ENCODE measurements around the gene COL23A1. TPM values are rescaled to one million over a fixed set of nuclear protein-coding genes. Genes with fewer than 3 reads are reported as not detected.

Gene COL23A1
- total and polyA plus RNA-seq, 2 of the 8 experiments (the other 6 are each of a cell fraction or from before 2014, with no cell fraction given): 3.1 to 4.7 TPM

GRCh38 chr5:178487911-178488600, 102.1 kb downstream of the COL23A1 start:
- Histone ChIP-seq H4K8ac (ENCODE audit: extremely low read depth, insufficient read depth, low read length) (no peak overlapping the region), H3K4me3 (ENCODE audit: extremely low read depth in 1 of 4, insufficient read depth in 2 of 4, low read depth in 3 of 4, low read length in 4 of 4) (no peak overlapping the region), H2BK12ac (ENCODE audit: low read depth, low read length) (no peak overlapping the region), H3K14ac (ENCODE audit: insufficient read length) (no peak overlapping the region), H2AK5ac (ENCODE audit: low read depth, low read length) (no peak overlapping the region), H3K36me3 (ENCODE audit: control insufficient read depth in 2 of 4, insufficient read depth in 4 of 4, low read length in 3 of 4) (no peaks in the 10 kb centered on the region), H3K9me3 (ENCODE audit: insufficient read depth in 2 of 2, low read depth in 1 of 2, low read length in 1 of 2) (peaks cover 0 to 3% of the 10 kb centered on the region in 2 experiments; a peak in 1 of 4 replicates), H3K23ac (ENCODE audit: insufficient read length) (no peak overlapping the region), H3K9ac (replicated peaks in 1 of 4; ENCODE audit: extremely low read depth in 1 of 4, low read depth in 3 of 4, low read length in 3 of 4) (no peak overlapping the region), H3K23me2 (ENCODE audit: low read depth, low read length) (no peaks in the 10 kb centered on the region), H2BK15ac (ENCODE audit: low read length) (no peak overlapping the region), H4K91ac (replicated peaks; ENCODE audit: insufficient read length, low read length) (no peak overlapping the region), H3K79me2 (ENCODE audit: control insufficient read depth in 1 of 2, insufficient read depth in 2 of 2, low read length in 2 of 2) (no peaks in the 10 kb centered on the region), H3K4me2 (ENCODE audit: insufficient read depth in 1 of 2, low read depth in 2 of 2, low read length in 2 of 2) (peak overlapping the region in 1 of 2 experiments; percentile 49; a peak in 1 of 4 replicates), H2AFZ (ENCODE audit: low read length) (no peak overlapping the region), H3K27me3 (replicated peaks in 1 of 4; ENCODE audit: control insufficient read depth in 3 of 4, extremely low read depth in 1 of 4, insufficient read depth in 3 of 4, low read length in 3 of 4) (no peaks in the 10 kb centered on the region; a peak in 1 of 7 replicates), H2BK120ac (replicated peaks; ENCODE audit: low read depth, low read length) (no peak overlapping the region), H3K56ac (replicated peaks; ENCODE audit: insufficient read length, low read depth, low read length) (no peak overlapping the region), H2BK5ac (ENCODE audit: low read depth, low read length) (no peak overlapping the region), H2BK20ac (ENCODE audit: low read length) (no peak overlapping the region), H3K4me1 (replicated peaks in 1 of 4; ENCODE audit: control insufficient read depth in 3 of 4, insufficient read depth in 4 of 4, low read length in 3 of 4) (peaks cover 4 to 13% (median 7%) of the 10 kb centered on the region in 4 experiments), H3K79me1 (ENCODE audit: low read depth, low read length) (no peaks in the 10 kb centered on the region), H4K5ac (ENCODE audit: insufficient read length, low read depth, low read length) (no peak overlapping the region), H3K27ac (ENCODE audit: low read depth, low read length) (no peak overlapping the region), H4K20me1 (replicated peaks in 1 of 2; ENCODE audit: control insufficient read depth in 1 of 2, insufficient read depth in 2 of 2, low read length in 2 of 2) (no peaks in the 10 kb centered on the region), H3K4ac (replicated peaks; ENCODE audit: insufficient read length, low read depth, low read length) (no peak overlapping the region), H3K18ac (ENCODE audit: extremely low read depth, low read length) (no peak overlapping the region)
- WGBS, 2 experiments (ENCODE audit: extremely low coverage in 1 of 2, insufficient coverage in 1 of 2, insufficient read length in 1 of 2, insufficient replicate concordance in 2 of 2, low coverage in 1 of 2, low lambda C conversion rate in 2 of 2, missing lambda C conversion rate in 1 of 2): 81% methylated on average over 9 of the region's 9 CpGs; no CpG with 5 or more reads in 1 of the 2 experiments
- no peak for TF ChIP-seq RFX5 (IDR thresholded peaks at IDR 0.05; ENCODE audit: borderline replicate concordance, low read depth, low read length)
- CTCF ChIA-PET (ENCODE audit: partially characterized antibody): interaction anchor here (0.5 to 1.6 kb wide), 6 partner anchors 9 to 178 kb away, joined by 3 to 4 read pairs (median 4); no protein-coding TSS in a partner anchor
- POLR2A ChIA-PET (ENCODE audit: partially characterized antibody): interaction anchor here (0.6 kb wide), 1 partner anchor 98 kb away, joined by 3 read pairs; no protein-coding TSS in a partner anchor
- no peak for FAIRE-seq
- no peak for DNase-seq (ENCODE audit: low read depth in 1 of 2, low spot score in 2 of 2)

Data from H1 (cell line).